ENCODE data around the gene FAM174C.

- TF ChIP-seq, protein P1, sequence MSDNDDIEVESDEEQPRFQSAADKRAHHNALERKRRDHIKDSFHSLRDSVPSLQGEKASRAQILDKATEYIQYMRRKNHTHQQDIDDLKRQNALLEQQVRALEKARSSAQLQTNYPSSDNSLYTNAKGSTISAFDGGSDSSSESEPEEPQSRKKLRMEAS (IDR thresholded peaks at IDR 0.05) = no peak
- TF ChIP-seq CTCF (IDR thresholded peaks at IDR 0.05 in 2 of 3, conservative IDR thresholded peaks at IDR 0.05 in 1 of 3; ENCODE audit: borderline replicate concordance in 1 of 3, insufficient read depth in 1 of 3, low read depth in 2 of 3, low read length in 2 of 3) = no peak
Observed at GRCh38 chr19:1288226-1288612, 12.9 kb downstream of the FAM174C start.
